ENCODE measurements around the gene BBS9.

DNA sequence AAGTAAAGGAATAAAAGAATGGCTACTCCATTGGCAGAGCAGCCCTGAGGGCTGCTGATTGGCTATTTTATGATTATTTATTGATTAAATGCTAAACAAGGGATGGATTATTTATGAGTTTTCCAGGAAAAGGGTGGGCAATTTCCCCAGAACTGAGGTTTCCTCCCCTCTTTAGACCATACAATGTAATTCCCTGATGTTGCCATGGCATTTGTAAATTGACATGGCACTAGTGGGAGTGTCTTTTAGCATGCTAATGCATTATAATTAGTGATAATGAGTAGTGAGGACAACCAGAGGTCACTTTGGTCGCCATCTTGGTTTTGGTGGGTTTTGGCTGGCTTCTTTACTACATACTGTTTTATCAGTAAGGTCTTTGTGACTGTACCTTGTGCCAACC, 55.5 kb downstream of the BBS9 start:
- TF ChIP-seq, protein P1, sequence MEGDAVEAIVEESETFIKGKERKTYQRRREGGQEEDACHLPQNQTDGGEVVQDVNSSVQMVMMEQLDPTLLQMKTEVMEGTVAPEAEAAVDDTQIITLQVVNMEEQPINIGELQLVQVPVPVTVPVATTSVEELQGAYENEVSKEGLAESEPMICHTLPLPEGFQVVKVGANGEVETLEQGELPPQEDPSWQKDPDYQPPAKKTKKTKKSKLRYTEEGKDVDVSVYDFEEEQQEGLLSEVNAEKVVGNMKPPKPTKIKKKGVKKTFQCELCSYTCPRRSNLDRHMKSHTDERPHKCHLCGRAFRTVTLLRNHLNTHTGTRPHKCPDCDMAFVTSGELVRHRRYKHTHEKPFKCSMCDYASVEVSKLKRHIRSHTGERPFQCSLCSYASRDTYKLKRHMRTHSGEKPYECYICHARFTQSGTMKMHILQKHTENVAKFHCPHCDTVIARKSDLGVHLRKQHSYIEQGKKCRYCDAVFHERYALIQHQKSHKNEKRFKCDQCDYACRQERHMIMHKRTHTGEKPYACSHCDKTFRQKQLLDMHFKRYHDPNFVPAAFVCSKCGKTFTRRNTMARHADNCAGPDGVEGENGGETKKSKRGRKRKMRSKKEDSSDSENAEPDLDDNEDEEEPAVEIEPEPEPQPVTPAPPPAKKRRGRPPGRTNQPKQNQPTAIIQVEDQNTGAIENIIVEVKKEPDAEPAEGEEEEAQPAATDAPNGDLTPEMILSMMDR (IDR thresholded peaks at IDR 0.05): no peak
- TF ChIP-seq POLR2AphosphoS5 (IDR thresholded peaks at IDR 0.05; ENCODE audit: insufficient read depth in 1 of 2, low read depth in 1 of 2) (no peak), POLR2A (IDR thresholded peaks at IDR 0.05) (no peak)
